Right lung (tissue), 5 donors: ENCODE data around the gene S100A6. TPM values are rescaled to one million over a fixed set of nuclear protein-coding genes. Genes with fewer than 3 reads are reported as not detected.
"Not testable (repeated sequence)": the region's sequence is repeated elsewhere in the genome, so short reads cannot be mapped to it uniquely, and the experiment has no call there.

Experiments
- DNase-seq, 2 donors: peaks; one replicate each; pipeline ENCODE4 v3.0.0-alpha.2; 2013
- polyA plus RNA-seq, 5 donors: library from polyadenylated mRNA; unstranded; fragments of 120-200 nt; gene quantifications; one replicate each; pipeline versions ENCODE4 v1.2.1 to v1.2.3, GENCODE V29; 2013; ENCODE audit warnings: inconsistent platforms in 1 of 5, low replicate concordance in 1 of 5; ENCODE audit not compliant: insufficient read length in 5 of 5, insufficient read depth in 1 of 5

The S100A6 gene
- polyA plus RNA-seq, 5 donors = 138 to 297 (median 187) TPM

- peak; percentile 68 to 73 for DNase-seq
These were observed 30.9 kb upstream of the S100A6 start for GRCh38 chr1:153566414-153567371.

- DNase-seq = no peak
These were observed 30.0 kb upstream of the S100A6 start, which contains the start of gene S100A2 for GRCh38 chr1:153565529-153566374. Gene S100A2 (minus strand): TSS chr1:153565844. CDS start chr1:153563877, 1,967 bp downstream.

GRCh38 chr1:153563991-153564390, 28.2 kb upstream of the S100A6 start:
- DNase-seq = no peak

- DNase-seq = no peak
These were observed 27.7 kb upstream of the S100A6 start for GRCh38 chr1:153563483-153563901.

- DNase-seq = not testable (repeated sequence)
These were observed 26.2 kb upstream of the S100A6 start for GRCh38 chr1:153562021-153562420.

- DNase-seq = no peak
These were observed 25.7 kb upstream of the S100A6 start for GRCh38 chr1:153561466-153561985.

GRCh38 chr1:153560771-153561465, 25.1 kb upstream of the S100A6 start:
- DNase-seq = peak in 1 of 2 donors; percentile 39

GRCh38 chr1:153560241-153560640, 24.4 kb upstream of the S100A6 start:
- DNase-seq = no peak

GRCh38 chr1:153557877-153558276, 22.1 kb upstream of the S100A6 start:
- no peak for DNase-seq

- no peak for DNase-seq
These were observed 20.6 kb upstream of the S100A6 start for GRCh38 chr1:153556348-153556747.

GRCh38 chr1:153553830-153554541, 18.2 kb upstream of the S100A6 start:
- no peak for DNase-seq

- no peak for DNase-seq
These were observed 17.3 kb upstream of the S100A6 start for GRCh38 chr1:153553096-153553495.

- no peak for DNase-seq
These were observed 16.5 kb upstream of the S100A6 start for GRCh38 chr1:153552335-153552734.

GRCh38 chr1:153550827-153551500, 15.2 kb upstream of the S100A6 start:
- no peak for DNase-seq

- DNase-seq = no peak
These were observed 14.6 kb upstream of the S100A6 start for GRCh38 chr1:153550398-153550758.

GRCh38 chr1:153549741-153550397, 14.1 kb upstream of the S100A6 start:
- DNase-seq = no peak

- no peak for DNase-seq
These were observed 13.2 kb upstream of the S100A6 start, which contains the start of gene S100A3 for GRCh38 chr1:153548722-153549688. Gene S100A3 (minus strand): TSS chr1:153549258. CDS start chr1:153548485, 773 bp downstream.
